HFF-Myc (cell line): ENCODE data around the gene PNPLA6.

Experiments
- DNase-seq: peaks from one replicate; pipeline ENCODE4 v3.0.0-alpha.2; 2011; ENCODE audit warnings: low read depth; ENCODE audit errors: extremely low read depth
- H3K4me3 ChIP-seq: replicated peaks from 2 replicates; pipeline ENCODE4 v1.5.1; 2011; ENCODE audit warnings: low read depth, mild to moderate bottlenecking, control low read depth, low read length
- CTCF ChIP-seq: IDR thresholded peaks from 2 replicates; pipeline ENCODE4 v1.5.1; 2012; ENCODE audit warnings: mild to moderate bottlenecking, low read depth, low read length, control low read depth; ENCODE audit errors: missing control alignments

Gene PNPLA6

GRCh38 chr19:7597689-7598088 lies 62.2 kb downstream of the PNPLA6 start:
- TF ChIP-seq CTCF: no peak
- DNase-seq: no peak
- no peak overlapping the region for H3K4me3 ChIP-seq

GRCh38 chr19:7598180-7598579 lies 62.7 kb downstream of the PNPLA6 start:
- no peak for TF ChIP-seq CTCF

GRCh38 chr19:7600721-7601120 lies 65.2 kb downstream of the PNPLA6 start:
- H3K4me3 ChIP-seq: no peak overlapping the region
- no peak for DNase-seq
- TF ChIP-seq CTCF: no peak

More at GRCh38 chr19:7598180-7598579, 62.7 kb downstream of the PNPLA6 start:
- H3K4me3 ChIP-seq: no peak overlapping the region
- no peak for DNase-seq

GRCh38 chr19:7602240-7602934 lies 66.9 kb downstream of the PNPLA6 start:
- no peak overlapping the region for H3K4me3 ChIP-seq
- DNase-seq: no peak
- TF ChIP-seq CTCF: no peak

GRCh38 chr19:7602935-7603497 lies 67.5 kb downstream of the PNPLA6 start:
- TF ChIP-seq CTCF: no peak
- DNase-seq: no peak
- H3K4me3 ChIP-seq: no peak overlapping the region

- TF ChIP-seq CTCF: no peak
- no peak for DNase-seq
- no peak overlapping the region for H3K4me3 ChIP-seq
Observed at GRCh38 chr19:7603919-7604318, 68.4 kb downstream of the PNPLA6 start.
